Measurements from ENCODE around the gene ERGIC1. TPM values are rescaled to one million over a fixed set of nuclear protein-coding genes. Genes with fewer than 3 reads are reported as not detected.
A peak's percentile ranks its signal among the peaks of the same experiment; 100 is the strongest.

Gene ERGIC1
- total and polyA plus RNA-seq, 2 of the 13 experiments (the other 11 are each of a cell fraction or from before 2014, with no cell fraction given): 78.5 to 184 TPM

DNA sequence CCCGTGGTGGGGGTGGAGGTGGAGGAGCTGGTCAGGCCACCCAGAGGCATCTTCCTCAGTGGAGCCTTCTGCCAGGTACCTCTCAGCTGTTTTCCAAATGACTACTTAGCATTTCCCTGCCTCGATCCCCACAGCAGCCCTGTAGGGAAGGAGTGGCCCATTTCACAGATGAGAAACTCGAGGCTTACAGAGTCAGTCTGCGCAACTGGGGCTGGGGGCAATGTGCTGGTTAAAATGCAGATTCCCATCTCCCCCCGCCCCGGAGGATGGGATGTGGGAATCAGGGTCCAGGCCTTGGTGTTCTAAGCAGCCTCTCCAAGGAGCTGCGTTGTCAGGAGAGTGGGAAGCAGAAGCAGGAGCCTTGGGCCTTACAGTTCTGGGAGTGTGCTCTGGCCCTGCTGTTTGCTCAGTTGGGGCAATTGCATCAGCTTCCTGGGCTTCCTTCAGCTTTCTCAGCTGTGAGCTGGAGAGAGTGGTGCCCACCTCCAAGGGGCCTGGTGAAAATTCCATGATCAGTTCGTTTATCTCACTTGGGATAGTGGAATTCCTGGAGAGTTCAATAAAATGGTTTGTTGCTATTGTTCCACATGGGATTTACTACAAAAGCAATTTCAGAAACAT, 19.4 kb downstream of the ERGIC1 start (continued):
- TF ChIP-seq ZNF501 (CRISPR knock-in tag; IDR thresholded peaks at IDR 0.05) (peak; percentile 44; the same call in 1 of the 2 replicates), AGO1 (IDR thresholded peaks at IDR 0.05; ENCODE audit: low read depth, low read length, poor library complexity, severe bottlenecking) (no peak), NAIF1 (CRISPR knock-in tag; IDR thresholded peaks at IDR 0.05; ENCODE audit: borderline replicate concordance) (no peak), TP53 (CRISPR knock-in tag; conservative IDR thresholded peaks at IDR 0.05) (no peak), ZNF737 (CRISPR knock-in tag; IDR thresholded peaks at IDR 0.05; ENCODE audit: borderline replicate concordance) (no peak), MED1 (CRISPR knock-in tag; IDR thresholded peaks at IDR 0.05) (peak; percentile 21; the same call in 1 of the 2 replicates)
- TF ChIP-seq, protein P1, sequence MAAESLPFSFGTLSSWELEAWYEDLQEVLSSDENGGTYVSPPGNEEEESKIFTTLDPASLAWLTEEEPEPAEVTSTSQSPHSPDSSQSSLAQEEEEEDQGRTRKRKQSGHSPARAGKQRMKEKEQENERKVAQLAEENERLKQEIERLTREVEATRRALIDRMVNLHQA (CRISPR knock-in tag; IDR thresholded peaks at IDR 0.05): no peak

DNA sequence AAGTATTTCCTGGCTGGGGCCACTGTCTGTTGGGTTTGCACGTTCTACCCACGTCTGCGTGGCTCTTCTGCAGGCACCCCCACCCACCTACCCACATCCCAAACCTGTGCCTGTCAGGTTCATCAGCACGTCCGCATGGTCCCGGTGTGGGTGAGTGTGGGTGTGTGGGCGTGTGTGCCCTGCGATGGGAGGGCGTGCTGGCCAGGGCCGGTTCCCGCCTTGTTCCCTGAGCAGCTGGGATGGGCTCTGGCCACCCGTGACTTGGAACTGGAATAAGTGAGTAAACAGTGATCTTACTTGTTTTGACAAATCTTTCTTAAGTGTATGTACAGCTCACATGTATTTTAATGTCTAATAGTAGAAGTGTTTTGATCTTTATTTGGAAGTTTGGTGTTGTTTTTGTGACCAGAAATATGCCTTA, 20.4 kb downstream of the ERGIC1 start:
- WGBS (ENCODE audit: low lambda C conversion rate): 97% methylated on average over 3 of the region's 12 CpGs
- H3K79me2 ChIP-seq (ENCODE audit: insufficient read depth, low read length): peaks cover 77% of the 10 kb centered on the region
- TF ChIP-seq, protein P2, sequence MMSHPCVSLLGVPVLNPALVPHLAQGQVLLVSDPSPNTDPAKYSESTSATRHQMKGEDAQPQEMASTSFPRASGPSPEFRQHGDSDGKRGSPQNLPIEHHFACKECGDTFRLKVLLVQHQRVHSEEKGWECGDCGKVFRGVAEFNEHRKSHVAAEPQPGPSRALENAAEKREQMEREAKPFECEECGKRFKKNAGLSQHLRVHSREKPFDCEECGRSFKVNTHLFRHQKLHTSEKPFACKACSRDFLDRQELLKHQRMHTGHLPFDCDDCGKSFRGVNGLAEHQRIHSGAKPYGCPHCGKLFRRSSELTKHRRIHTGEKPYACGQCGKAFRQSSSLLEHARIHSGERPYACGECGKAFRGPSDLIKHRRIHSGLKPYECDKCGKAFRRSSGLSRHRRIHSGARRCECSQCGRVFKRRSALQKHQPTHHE (CRISPR knock-in tag; IDR thresholded peaks at IDR 0.05; ENCODE audit: borderline replicate concordance): no peak
- TF ChIP-seq SRSF1 (optimal IDR thresholded peaks at IDR 0.05; ENCODE audit: low read depth, low read length) (no peak), ZNF839 (CRISPR knock-in tag; IDR thresholded peaks at IDR 0.05; ENCODE audit: borderline replicate concordance) (no peak), ZNF317 (CRISPR knock-in tag; IDR thresholded peaks at IDR 0.05) (no peak)
- TF ChIP-seq, protein P3, sequence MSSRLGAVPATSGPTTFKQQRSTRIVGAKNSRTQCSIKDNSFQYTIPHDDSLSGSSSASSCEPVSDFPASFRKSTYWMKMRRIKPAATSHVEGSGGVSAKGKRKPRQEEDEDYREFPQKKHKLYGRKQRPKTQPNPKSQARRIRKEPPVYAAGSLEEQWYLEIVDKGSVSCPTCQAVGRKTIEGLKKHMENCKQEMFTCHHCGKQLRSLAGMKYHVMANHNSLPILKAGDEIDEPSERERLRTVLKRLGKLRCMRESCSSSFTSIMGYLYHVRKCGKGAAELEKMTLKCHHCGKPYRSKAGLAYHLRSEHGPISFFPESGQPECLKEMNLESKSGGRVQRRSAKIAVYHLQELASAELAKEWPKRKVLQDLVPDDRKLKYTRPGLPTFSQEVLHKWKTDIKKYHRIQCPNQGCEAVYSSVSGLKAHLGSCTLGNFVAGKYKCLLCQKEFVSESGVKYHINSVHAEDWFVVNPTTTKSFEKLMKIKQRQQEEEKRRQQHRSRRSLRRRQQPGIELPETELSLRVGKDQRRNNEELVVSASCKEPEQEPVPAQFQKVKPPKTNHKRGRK (CRISPR knock-in tag; IDR thresholded peaks at IDR 0.05): no peak
- TF ChIP-seq, protein P4, sequence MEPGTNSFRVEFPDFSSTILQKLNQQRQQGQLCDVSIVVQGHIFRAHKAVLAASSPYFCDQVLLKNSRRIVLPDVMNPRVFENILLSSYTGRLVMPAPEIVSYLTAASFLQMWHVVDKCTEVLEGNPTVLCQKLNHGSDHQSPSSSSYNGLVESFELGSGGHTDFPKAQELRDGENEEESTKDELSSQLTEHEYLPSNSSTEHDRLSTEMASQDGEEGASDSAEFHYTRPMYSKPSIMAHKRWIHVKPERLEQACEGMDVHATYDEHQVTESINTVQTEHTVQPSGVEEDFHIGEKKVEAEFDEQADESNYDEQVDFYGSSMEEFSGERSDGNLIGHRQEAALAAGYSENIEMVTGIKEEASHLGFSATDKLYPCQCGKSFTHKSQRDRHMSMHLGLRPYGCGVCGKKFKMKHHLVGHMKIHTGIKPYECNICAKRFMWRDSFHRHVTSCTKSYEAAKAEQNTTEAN (CRISPR knock-in tag; conservative IDR thresholded peaks at IDR 0.05): no peak

More for the DNA sequence above, 20.4 kb downstream of the ERGIC1 start:
- in situ Hi-C loops (cut with HindIII; ENCODE audit: extremely low pct_ligation_motif_present, low pct_unique_long_range_greater_than_20kb) (loop anchor here (10.0 kb wide), 1 partner anchor 80 kb away; the partner anchor contains the start of gene DUSP1), intact Hi-C loops (cut with micrococcal nuclease; ENCODE audit: unreplicated experiment) (no loop called here)
- H2AFZ ChIP-seq (ENCODE audit: low read length): no peak overlapping the region
- no peak for DNase-seq (ENCODE audit: low spot score)
- ATAC-seq: no peak
- peaks cover 96% of the 10 kb centered on the region for H3K4me1 ChIP-seq (ENCODE audit: insufficient read depth, low read length)
- CTCF ChIA-PET (ENCODE audit: low intra/inter-chr PET ratio, low total read pairs): no interaction called here
- no peaks in the 10 kb centered on the region for H3K9me3 ChIP-seq (ENCODE audit: low read length)
- H3K4me2 ChIP-seq (ENCODE audit: low read depth, low read length): no peak overlapping the region
- H3K36me3 ChIP-seq (replicated peaks in 1 of 2; ENCODE audit: control insufficient read depth in 1 of 2, insufficient read depth in 2 of 2, low read length in 2 of 2): peaks cover 4 to 20% of the 10 kb centered on the region in 2 experiments; a peak in 2 of 5 replicates
- H3K4me3 ChIP-seq (replicated peaks in 1 of 3; ENCODE audit: insufficient read depth in 1 of 3, low read depth in 2 of 3, low read length in 3 of 3): no peak overlapping the region
- FAIRE-seq: no peak
- POLR2A ChIA-PET: interaction anchor here (0.7 to 3.8 kb wide), 5 partner anchors 15 to 84 kb away, joined by 3 to 28 read pairs (median 6); partner anchors contain the start of gene DUSP1
- no peak overlapping the region for H3K9ac ChIP-seq (ENCODE audit: insufficient read depth, low read depth, low read length)
- no TSS peak for BruUV-seq (replicated peaks)
- H3K27me3 ChIP-seq (ENCODE audit: control insufficient read depth in 1 of 2, insufficient read depth in 2 of 2, low read length in 2 of 2): no peaks in the 10 kb centered on the region
- H4K20me1 ChIP-seq (ENCODE audit: insufficient read depth, low read length): no peaks in the 10 kb centered on the region
- peak overlapping the region; percentile 86 for H3K27ac ChIP-seq (ENCODE audit: extremely low read length, insufficient read depth, low read length)
